NT2/D1 (cell line): ENCODE measurements around the gene ACP4.

Source experiments
- SUZ12 ChIP-seq: IDR thresholded peaks from 2 replicates; pipeline ENCODE4 v1.6.1; 2011; ENCODE audit not compliant: insufficient read length, insufficient read depth; ENCODE audit errors: extremely low read depth
- YY1 ChIP-seq: IDR thresholded peaks from 2 replicates; pipeline ENCODE4 v1.6.1; 2011; ENCODE audit not compliant: insufficient read length, insufficient read depth
- ZNF274 ChIP-seq: IDR thresholded peaks from 2 replicates; pipeline ENCODE4 v1.6.1; 2011; ENCODE audit warnings: mild to moderate bottlenecking, low read depth, low read length

GRCh38 chr19:50833117-50833801 lies 43.0 kb downstream of the ACP4 start, which contains the start of gene KLK15:
- TF ChIP-seq ZNF274 (no peak), YY1 (no peak), SUZ12 (no peak)
